ENCODE results near the gene MLPH.
A peak's percentile ranks its signal among the peaks of the same experiment; 100 is the strongest.

MLPH gene

DNA sequence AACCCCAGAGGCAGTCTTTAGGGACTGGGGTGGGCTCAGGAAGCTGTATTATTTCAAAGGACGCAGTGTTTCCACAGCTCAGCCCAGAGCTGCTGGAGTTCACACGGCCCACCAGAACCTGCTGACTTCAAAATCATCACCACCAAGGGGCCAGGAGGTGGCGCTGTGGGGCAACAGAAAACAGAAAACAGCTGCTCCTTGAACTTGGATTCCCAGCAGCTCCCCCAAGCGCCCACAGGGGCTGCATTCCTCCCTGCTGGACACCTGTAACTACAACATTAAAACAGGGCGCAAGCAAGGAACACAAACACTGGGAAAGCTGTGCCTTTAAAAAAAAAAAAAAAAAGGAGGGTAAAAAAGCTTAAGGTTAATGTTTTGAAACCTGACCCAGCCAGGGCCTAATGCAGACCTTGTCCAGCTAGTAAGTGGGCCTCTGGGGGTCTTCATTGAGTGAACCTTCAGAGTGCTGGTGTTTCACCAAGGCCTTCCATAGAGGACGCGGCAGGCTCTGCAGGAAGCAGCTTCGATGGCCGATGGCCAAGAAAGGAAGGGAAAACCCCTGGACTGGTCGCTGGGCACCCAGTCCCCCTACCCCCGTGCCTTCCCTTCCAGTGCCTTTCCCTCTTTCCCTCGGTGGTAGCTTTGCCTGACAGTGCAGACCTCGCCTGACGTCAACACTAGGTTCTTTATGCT, 25.9 kb downstream of the MLPH start:
- H4K20me1 ChIP-seq (ENCODE audit: low read depth, low read length) = no peaks in the 10 kb centered on the region

GRCh38 chr2:237513693-237514092, 26.6 kb downstream of the MLPH start:
- no peaks in the 10 kb centered on the region for H3K79me2 ChIP-seq (ENCODE audit: insufficient read depth, low read length)
- no peaks in the 10 kb centered on the region for H3K36me3 ChIP-seq (ENCODE audit: low read length)
- no peak overlapping the region for H3K4me3 ChIP-seq (ENCODE audit: insufficient read depth, low read length, poor library complexity, severe bottlenecking)
- no peak overlapping the region for H3K4me2 ChIP-seq (ENCODE audit: low read depth, low read length, poor library complexity, severe bottlenecking)
- no peak overlapping the region for H3K9ac ChIP-seq (ENCODE audit: low read length)
- H4K20me1 ChIP-seq (ENCODE audit: low read depth, low read length) = no peaks in the 10 kb centered on the region
- no peaks in the 10 kb centered on the region for H3F3A ChIP-seq (ENCODE audit: insufficient read depth)
- H3K9me2 ChIP-seq (replicated peaks; ENCODE audit: insufficient read depth, low read length) = no peaks in the 10 kb centered on the region
- H2AFZ ChIP-seq (ENCODE audit: low read depth, low read length, severe bottlenecking) = no peak overlapping the region
- H3K27me3 ChIP-seq (ENCODE audit: low read length) = peaks cover 4% of the 10 kb centered on the region; the same call in 1 of the 2 replicates
- TF ChIP-seq, protein P1, sequence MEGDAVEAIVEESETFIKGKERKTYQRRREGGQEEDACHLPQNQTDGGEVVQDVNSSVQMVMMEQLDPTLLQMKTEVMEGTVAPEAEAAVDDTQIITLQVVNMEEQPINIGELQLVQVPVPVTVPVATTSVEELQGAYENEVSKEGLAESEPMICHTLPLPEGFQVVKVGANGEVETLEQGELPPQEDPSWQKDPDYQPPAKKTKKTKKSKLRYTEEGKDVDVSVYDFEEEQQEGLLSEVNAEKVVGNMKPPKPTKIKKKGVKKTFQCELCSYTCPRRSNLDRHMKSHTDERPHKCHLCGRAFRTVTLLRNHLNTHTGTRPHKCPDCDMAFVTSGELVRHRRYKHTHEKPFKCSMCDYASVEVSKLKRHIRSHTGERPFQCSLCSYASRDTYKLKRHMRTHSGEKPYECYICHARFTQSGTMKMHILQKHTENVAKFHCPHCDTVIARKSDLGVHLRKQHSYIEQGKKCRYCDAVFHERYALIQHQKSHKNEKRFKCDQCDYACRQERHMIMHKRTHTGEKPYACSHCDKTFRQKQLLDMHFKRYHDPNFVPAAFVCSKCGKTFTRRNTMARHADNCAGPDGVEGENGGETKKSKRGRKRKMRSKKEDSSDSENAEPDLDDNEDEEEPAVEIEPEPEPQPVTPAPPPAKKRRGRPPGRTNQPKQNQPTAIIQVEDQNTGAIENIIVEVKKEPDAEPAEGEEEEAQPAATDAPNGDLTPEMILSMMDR (IDR thresholded peaks at IDR 0.05; ENCODE audit: insufficient read depth, low read length, poor library complexity, severe bottlenecking) = no peak
- TF ChIP-seq EZH2phosphoT487 (conservative IDR thresholded peaks at IDR 0.05; ENCODE audit: low read length) = no peak
- no peak overlapping the region for H3K27ac ChIP-seq (ENCODE audit: low read depth, low read length)
- no peaks in the 10 kb centered on the region for H3K9me3 ChIP-seq (ENCODE audit: insufficient read depth, low read length)

More for the DNA sequence above, 25.9 kb downstream of the MLPH start:
- Histone ChIP-seq H3K79me2 (ENCODE audit: insufficient read depth, low read length) (no peaks in the 10 kb centered on the region), H3F3A (ENCODE audit: insufficient read depth) (no peaks in the 10 kb centered on the region), H3K4me2 (ENCODE audit: low read depth, low read length, poor library complexity, severe bottlenecking) (no peak overlapping the region), H3K27ac (ENCODE audit: low read depth, low read length) (no peak overlapping the region), H3K9me3 (ENCODE audit: insufficient read depth, low read length) (no peaks in the 10 kb centered on the region), H3K9me2 (replicated peaks; ENCODE audit: insufficient read depth, low read length) (no peaks in the 10 kb centered on the region), H3K27me3 (ENCODE audit: low read length) (peaks cover 4% of the 10 kb centered on the region; the same call in 1 of the 2 replicates), H3K9ac (ENCODE audit: low read length) (no peak overlapping the region), H3K36me3 (ENCODE audit: low read length) (no peaks in the 10 kb centered on the region), H3K4me3 (ENCODE audit: insufficient read depth, low read length, poor library complexity, severe bottlenecking) (no peak overlapping the region), H2AFZ (ENCODE audit: low read depth, low read length, severe bottlenecking) (no peak overlapping the region)
- TF ChIP-seq, protein P1 (IDR thresholded peaks at IDR 0.05; ENCODE audit: insufficient read depth, low read length, poor library complexity, severe bottlenecking) = peak; percentile 91
- TF ChIP-seq EZH2phosphoT487 (conservative IDR thresholded peaks at IDR 0.05; ENCODE audit: low read length) = no peak

GRCh38 chr2:237514474-237515130, 27.6 kb downstream of the MLPH start:
- Histone ChIP-seq H3K27me3 (ENCODE audit: low read length) (no peaks in the 10 kb centered on the region), H3K4me3 (ENCODE audit: insufficient read depth, low read length, poor library complexity, severe bottlenecking) (no peak overlapping the region), H3K9me3 (ENCODE audit: insufficient read depth, low read length) (no peaks in the 10 kb centered on the region), H2AFZ (ENCODE audit: low read depth, low read length, severe bottlenecking) (no peak overlapping the region), H3K27ac (ENCODE audit: low read depth, low read length) (no peak overlapping the region), H4K20me1 (ENCODE audit: low read depth, low read length) (no peaks in the 10 kb centered on the region), H3K9ac (ENCODE audit: low read length) (no peak overlapping the region), H3F3A (ENCODE audit: insufficient read depth) (no peaks in the 10 kb centered on the region), H3K9me2 (replicated peaks; ENCODE audit: insufficient read depth, low read length) (no peaks in the 10 kb centered on the region), H3K36me3 (ENCODE audit: low read length) (no peaks in the 10 kb centered on the region), H3K79me2 (ENCODE audit: insufficient read depth, low read length) (no peaks in the 10 kb centered on the region), H3K4me2 (ENCODE audit: low read depth, low read length, poor library complexity, severe bottlenecking) (no peak overlapping the region)
- no peak for TF ChIP-seq EZH2phosphoT487 (conservative IDR thresholded peaks at IDR 0.05; ENCODE audit: low read length)
- TF ChIP-seq, protein P1 (IDR thresholded peaks at IDR 0.05; ENCODE audit: insufficient read depth, low read length, poor library complexity, severe bottlenecking) = no peak
